B cell (primary cell): ENCODE data around the gene CYGB. TPM values are rescaled to one million over a fixed set of nuclear protein-coding genes. Genes with fewer than 3 reads are reported as not detected.

ENCODE experiments used
- ATAC-seq: fragments of 200-7000 bp; cut with Tn5 transposase; one replicate; pipeline ENCODE4 v1.10.0; 2021; ENCODE audit warnings: low read depth, mild to moderate bottlenecking, moderate number of reproducible peaks, moderate library complexity
- CTCF ChIA-PET: fragments of 350-600 bp; sonication (Branson Sonifier 250); formaldehyde crosslinking; loops from one replicate; lab custom pipeline; 2021; ENCODE audit warnings: antibody characterized with exemption, inconsistent platforms; lab: Charles Lee
- POLR2A ChIA-PET: fragments of 350-600 bp; sonication (Branson Sonifier 250); formaldehyde crosslinking; loops from one replicate; lab custom pipeline; 2021; ENCODE audit warnings: antibody characterized with exemption; lab: Charles Lee
- DNase-seq: peaks from one replicate; pipeline ENCODE4 v3.0.0; 2013
- H2AFZ ChIP-seq: 2 replicates; pipeline ENCODE4 v1.6.1; 2012; ENCODE audit warnings: mild to moderate bottlenecking, low read depth, low read length; ENCODE audit not compliant: insufficient read depth, poor library complexity, severe bottlenecking
- H3K27ac ChIP-seq, 2 donors: 1 replicate in 1 of 2; 2 replicates in 1 of 2; pipeline ENCODE4 v1.5.1; 2012 to 2013; ENCODE audit warnings: low read length in 2 of 2, mild to moderate bottlenecking in 2 of 2, moderate library complexity in 1 of 2
- H3K27me3 ChIP-seq, 4 experiments: fragments of 200-600 bp in 1 of 4; sonication (generic) in 1 of 4; replicated peaks in 1 of 4; 1 replicate in 2 of 4; 2 replicates in 2 of 4; pipeline versions ENCODE4 v1.6.1 to v1.7.0; 2013 to 2016; ENCODE audit warnings: low read length in 3 of 4, mild to moderate bottlenecking in 2 of 4, mixed read lengths in 1 of 4, moderate library complexity in 1 of 4; ENCODE audit not compliant: insufficient read depth in 4 of 4, control insufficient read depth in 3 of 4; ENCODE audit errors: control extremely low read depth in 1 of 4
- H3K36me3 ChIP-seq, 2 experiments: replicated peaks in 1 of 2; 1 replicate in 1 of 2; 2 replicates in 1 of 2; pipeline versions ENCODE4 v1.6.1 to v1.7.1; 2013; ENCODE audit warnings: low read length in 1 of 2; ENCODE audit not compliant: insufficient read depth in 2 of 2, control insufficient read depth in 1 of 2; ENCODE audit errors: control extremely low read depth in 1 of 2, extremely low read depth in 1 of 2
- H3K4me1 ChIP-seq, 2 donors: fragments of 200-600 bp in 1 of 2; sonication (generic) in 1 of 2; 1 replicate in 1 of 2; 2 replicates in 1 of 2; pipeline versions ENCODE4 v1.5.1 to v1.6.1; 2013 to 2017; ENCODE audit warnings: low read length in 2 of 2; ENCODE audit not compliant: control insufficient read depth in 2 of 2, insufficient read depth in 2 of 2
- H3K4me2 ChIP-seq: replicated peaks from 2 replicates; pipeline ENCODE3; 2012; ENCODE audit warnings: mild to moderate bottlenecking, low read depth, low read length; ENCODE audit not compliant: poor library complexity, severe bottlenecking
- H3K4me3 ChIP-seq, 5 experiments: fragments of 200-600 bp in 1 of 5; sonication (generic) in 1 of 5; 1 replicate in 3 of 5; 2 replicates in 2 of 5; pipeline versions ENCODE4 v1.5.1 to v1.7.0; 2011 to 2016; ENCODE audit warnings: low read length in 4 of 5, mild to moderate bottlenecking in 4 of 5, low read depth in 2 of 5, control low read depth in 1 of 5, moderate library complexity in 1 of 5; ENCODE audit not compliant: insufficient read depth in 1 of 5; ENCODE audit errors: control extremely low read depth in 1 of 5, extremely low read depth in 1 of 5
- H3K79me2 ChIP-seq: fragments of 200-600 bp; sonication (generic); one replicate; pipeline ENCODE4 v1.6.0; 2016; ENCODE audit warnings: low read length; ENCODE audit not compliant: control insufficient read depth, insufficient read depth
- H3K9ac ChIP-seq: fragments of 200-600 bp; sonication (generic); 2 replicates; pipeline ENCODE4 v1.6.1; 2017; ENCODE audit warnings: mild to moderate bottlenecking, low read length, moderate library complexity
- H3K9me3 ChIP-seq, 3 donors: one replicate each; pipeline versions ENCODE4 v1.6.1 to v1.7.1; 2013; ENCODE audit warnings: low read length in 2 of 3; ENCODE audit not compliant: control insufficient read depth in 2 of 3, insufficient read depth in 1 of 3; ENCODE audit errors: control extremely low read depth in 1 of 3
- H4K20me1 ChIP-seq: 2 replicates; pipeline ENCODE4 v1.6.0; 2012; ENCODE audit warnings: mild to moderate bottlenecking, low read length; ENCODE audit not compliant: insufficient read depth, control insufficient read depth, poor library complexity, severe bottlenecking
- H3K27ac Mint-ChIP-seq: one replicate; pipeline ENCODE4 v1.8.0; 2021; ENCODE audit warnings: mixed read lengths
- H3K27me3 Mint-ChIP-seq: one replicate; pipeline ENCODE4 v1.8.0; 2021; ENCODE audit warnings: mixed read lengths
- H3K4me1 Mint-ChIP-seq: one replicate; pipeline ENCODE4 v1.8.0; 2021; ENCODE audit warnings: mixed read lengths
- H3K4me3 Mint-ChIP-seq: one replicate; pipeline ENCODE4 v1.8.0; 2021; ENCODE audit warnings: mixed read lengths
- H3K9me3 Mint-ChIP-seq: one replicate; pipeline ENCODE4 v1.8.0; 2022; ENCODE audit warnings: mixed read lengths; ENCODE audit not compliant: insufficient read depth
- CTCF ChIP-seq: fragments of 200-600 bp; IDR thresholded peaks from one replicate; pipeline ENCODE4 v1.8.0; 2022; ENCODE audit warnings: antibody characterized with exemption, mild to moderate bottlenecking
- EZH2 ChIP-seq: IDR thresholded peaks from 2 replicates; pipeline ENCODE4 v1.6.1; 2012; ENCODE audit warnings: borderline replicate concordance, low read depth, mild to moderate bottlenecking, moderate library complexity, low read length; ENCODE audit not compliant: insufficient read depth, poor library complexity, severe bottlenecking
- WGBS: methylation state at CpG from one replicate; pipeline ENCODE4 v1.1.5; 2013; ENCODE audit warnings: missing lambda C conversion rate; ENCODE audit not compliant: insufficient coverage; 5-methylcytosine and 5-hydroxymethylcytosine counted together
- intact Hi-C: fragments of 100-400 bp; cut with micrococcal nuclease; formaldehyde crosslinking; loops from one replicate; pipeline ENCODE4 v1.10.0; 2022
- polyA plus RNA-seq: library from polyadenylated mRNA; depleted of rRNA; stranded (reverse); fragments of >200 nt; gene quantifications from 2 replicates; pipeline ENCODE4 v1.2.3, GENCODE V29; 2012
- total RNA-seq, 2 donors: library from RNA; stranded (reverse); fragments of 120-200 nt in 1 of 2; gene quantifications; 1 replicate in 1 of 2; 2 replicates in 1 of 2; pipeline versions ENCODE4 v1.2.3 to v1.2.4, GENCODE V29; 2013 to 2022

The CYGB gene
- total and polyA plus RNA-seq, 2 donors (not counting 1 experiment from before 2014, with no cell fraction given), result 0.42 to 2.7 TPM

GRCh38 chr17:76481071-76481655 lies 56.3 kb downstream of the CYGB start:
- H3K9me3 ChIP-seq, result peaks cover 0 to 4% (median 0%) of the 10 kb centered on the region in 3 donors
- ATAC-seq, result peak; percentile 57
- WGBS, result 12% methylated on average over 11 of the region's 21 CpGs
- no peak overlapping the region for H2AFZ ChIP-seq
- CTCF ChIA-PET, result interaction anchor here (1.3 to 15.5 kb wide), 7 partner anchors 14 to 56 kb away, joined by 4 to 256 read pairs (median 5); partner anchors contain the start of genes AANAT and RHBDF2
- no peaks in the 10 kb centered on the region for H3K27me3 Mint-ChIP-seq
- no peaks in the 10 kb centered on the region for H3K27me3 ChIP-seq
- H3K79me2 ChIP-seq, result peaks cover 44% of the 10 kb centered on the region
- peak overlapping the region; percentile 99 for H3K27ac Mint-ChIP-seq
- peaks cover 0 to 45% of the 10 kb centered on the region in 2 experiments for H3K36me3 ChIP-seq
- peaks cover 63 to 87% of the 10 kb centered on the region in 2 donors for H3K4me1 ChIP-seq
- peaks cover 9% of the 10 kb centered on the region for H4K20me1 ChIP-seq
- peak; percentile 88 for DNase-seq
- no peaks in the 10 kb centered on the region for H3K9me3 Mint-ChIP-seq
- H3K4me3 Mint-ChIP-seq, result peak overlapping the region; percentile 81
- peaks cover 67% of the 10 kb centered on the region for H3K4me1 Mint-ChIP-seq
- TF ChIP-seq CTCF, result no peak
- no peak for TF ChIP-seq EZH2
- H3K4me3 ChIP-seq, result peak overlapping the region; percentile 15 to 70 (median 53)
- POLR2A ChIA-PET, result interaction anchor here (0.6 to 23.6 kb wide), 10 partner anchors 14 to 1693 kb away, joined by 3 to 478 read pairs (median 4); partner anchors contain the start of genes AANAT, RHBDF2 and SPHK1
- peak overlapping the region; percentile 91 to 96 for H3K27ac ChIP-seq
- intact Hi-C loops, result loop anchor here (1.0 kb wide), 1 partner anchor 34 kb away; no protein-coding TSS in a partner anchor
- peak overlapping the region; percentile 66 for H3K9ac ChIP-seq
- peak overlapping the region; percentile 92 for H3K4me2 ChIP-seq

GRCh38 chr17:76480632-76481031 lies 56.9 kb downstream of the CYGB start:
- H3K27ac ChIP-seq, result peak overlapping the region; percentile 91 to 96

More at GRCh38 chr17:76480632-76481031, 56.9 kb downstream of the CYGB start:
- peak overlapping the region; percentile 66 for H3K9ac ChIP-seq
- H3K4me1 Mint-ChIP-seq, result peaks cover 64% of the 10 kb centered on the region
- H3K9me3 ChIP-seq, result peaks cover 0 to 4% (median 0%) of the 10 kb centered on the region in 3 donors
- no peaks in the 10 kb centered on the region for H3K9me3 Mint-ChIP-seq
- H3K4me3 ChIP-seq, result peak overlapping the region; percentile 15 to 70 (median 53)
- no peaks in the 10 kb centered on the region for H3K27me3 ChIP-seq
- DNase-seq (peak; percentile 67), ATAC-seq (peak; percentile 7)
- H3K27me3 Mint-ChIP-seq, result no peaks in the 10 kb centered on the region
- no peak overlapping the region for H2AFZ ChIP-seq
- ChIA-PET CTCF (interaction anchor here (0.5 to 15.5 kb wide), 8 partner anchors 13 to 75 kb away, joined by 3 to 256 read pairs (median 5); partner anchors contain the start of genes AANAT and RHBDF2), POLR2A (interaction anchor here (0.7 to 23.6 kb wide), 7 partner anchors 13 to 255 kb away, joined by 3 to 478 read pairs (median 4); partner anchors contain the start of genes AANAT, RHBDF2 and SPHK1)
- H3K79me2 ChIP-seq, result peaks cover 43% of the 10 kb centered on the region
- peak overlapping the region; percentile 99 for H3K27ac Mint-ChIP-seq
- peaks cover 9% of the 10 kb centered on the region for H4K20me1 ChIP-seq
- peaks cover 0 to 43% of the 10 kb centered on the region in 2 experiments for H3K36me3 ChIP-seq
- TF ChIP-seq CTCF, result no peak
- intact Hi-C loops, result loop anchor here (1.0 kb wide), 1 partner anchor 35 kb away; no protein-coding TSS in a partner anchor
- peaks cover 58 to 81% of the 10 kb centered on the region in 2 donors for H3K4me1 ChIP-seq
- peak overlapping the region; percentile 92 for H3K4me2 ChIP-seq
- WGBS, result 19% methylated on average over 14 of the region's 15 CpGs
- H3K4me3 Mint-ChIP-seq, result peak overlapping the region; percentile 81
